Small intestine (tissue), 7 donors: ENCODE results near the gene CPS1. TPM values are rescaled to one million over a fixed set of nuclear protein-coding genes. Genes with fewer than 3 reads are reported as not detected.

ENCODE experiments used
- DNase-seq, 2 donors: peaks; one replicate each; pipeline versions ENCODE4 v3.0.0 to v3.0.0-alpha.2; 2013
- FAIRE-seq: peaks from 2 replicates; lab custom pipeline; 2012; peaks lifted over from hg19 to GRCh38; lab: Jason Lieb, UNC
- H3K27ac ChIP-seq, 3 donors: one replicate each; pipeline ENCODE4 v1.5.1; 2013; ENCODE audit warnings: low read length in 2 of 3, mild to moderate bottlenecking in 2 of 3, control low read depth in 1 of 3, inconsistent platforms in 1 of 3, low read depth in 1 of 3, moderate library complexity in 1 of 3
- H3K27me3 ChIP-seq, 3 donors: one replicate each; pipeline ENCODE4 v1.6.1; 2013; ENCODE audit warnings: low read length in 3 of 3, inconsistent platforms in 1 of 3; ENCODE audit not compliant: control insufficient read depth in 3 of 3, insufficient read depth in 3 of 3
- H3K36me3 ChIP-seq, 3 donors: one replicate each; pipeline ENCODE4 v1.6.1; 2013; ENCODE audit warnings: low read length in 3 of 3, inconsistent platforms in 1 of 3, low read depth in 1 of 3, mild to moderate bottlenecking in 1 of 3, moderate library complexity in 1 of 3; ENCODE audit not compliant: control insufficient read depth in 3 of 3, insufficient read depth in 2 of 3
- H3K4me1 ChIP-seq, 3 donors: one replicate each; pipeline ENCODE4 v1.6.1; 2013; ENCODE audit warnings: low read length in 2 of 3, inconsistent platforms in 1 of 3, low read depth in 1 of 3, mild to moderate bottlenecking in 1 of 3, moderate library complexity in 1 of 3; ENCODE audit not compliant: control insufficient read depth in 3 of 3, insufficient read depth in 2 of 3
- H3K4me3 ChIP-seq, 3 donors: one replicate each; pipeline ENCODE4 v1.5.1; 2013; ENCODE audit warnings: low read length in 3 of 3, control low read depth in 1 of 3, inconsistent platforms in 1 of 3, low read depth in 1 of 3, mild to moderate bottlenecking in 1 of 3, moderate library complexity in 1 of 3
- H3K9me3 ChIP-seq, 2 donors: one replicate each; pipeline ENCODE4 v1.6.1; 2013; ENCODE audit warnings: low read depth in 1 of 2, low read length in 1 of 2; ENCODE audit not compliant: control insufficient read depth in 2 of 2, insufficient read depth in 1 of 2
- WGBS, 3 donors: extraction: QIAGEN DNeasy Blood & Tissue Kit; methylation state at CpG; one replicate each; pipeline ENCODE4 v1.1.7; 2013; 5-methylcytosine and 5-hydroxymethylcytosine counted together
- polyA plus RNA-seq, 4 donors: library from polyadenylated mRNA; stranded (reverse) in 3 of 4; unstranded in 1 of 4; fragments of 200-250 nt in 3 of 4; fragments of 120-200 nt in 1 of 4; gene quantifications; one replicate each; pipeline versions ENCODE4 v1.2.1 to v1.2.3, GENCODE V29; 2013
- donor health status: healthy with polysubstance abuse.
- donor health status: control.
- donor health status: control.
- donor health status: Bipolar disorder and iron deficiency.
- donor health status: healthy.

CPS1 gene
- polyA plus RNA-seq, 4 donors = 64.0 to 744 (median 155) TPM

DNA sequence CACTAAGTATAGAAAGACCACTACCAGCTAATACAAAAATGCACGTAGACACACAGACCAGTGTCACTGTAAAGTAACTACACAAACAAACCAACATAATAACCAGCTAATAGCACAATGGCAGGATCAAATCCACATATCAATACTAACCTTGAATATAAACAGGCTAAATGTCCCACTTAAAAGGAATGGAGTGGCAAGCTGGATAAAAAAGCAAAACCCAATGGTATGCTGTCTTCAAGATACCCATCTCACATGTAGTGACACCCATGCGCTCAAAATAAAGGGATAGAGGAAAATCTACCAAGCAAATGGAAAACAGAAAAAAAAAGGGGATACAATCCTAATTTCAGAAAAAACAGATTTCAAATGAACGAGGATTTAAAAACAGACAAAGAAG lies 41.8 kb downstream of the CPS1 start:
- no peaks in the 10 kb centered on the region for H3K27me3 ChIP-seq
- no peaks in the 10 kb centered on the region for H3K4me1 ChIP-seq
- H3K9me3 ChIP-seq = no peaks in the 10 kb centered on the region
- DNase-seq (no peak), FAIRE-seq (no peak)
- H3K27ac ChIP-seq = no peak overlapping the region
- no peak overlapping the region for H3K4me3 ChIP-seq
- H3K36me3 ChIP-seq = peaks cover 0 to 14% (median 8%) of the 10 kb centered on the region in 3 donors
- WGBS, 3 donors = 89 to 96% (median 95%) methylated on average over 3 of the region's 3 CpGs

DNA sequence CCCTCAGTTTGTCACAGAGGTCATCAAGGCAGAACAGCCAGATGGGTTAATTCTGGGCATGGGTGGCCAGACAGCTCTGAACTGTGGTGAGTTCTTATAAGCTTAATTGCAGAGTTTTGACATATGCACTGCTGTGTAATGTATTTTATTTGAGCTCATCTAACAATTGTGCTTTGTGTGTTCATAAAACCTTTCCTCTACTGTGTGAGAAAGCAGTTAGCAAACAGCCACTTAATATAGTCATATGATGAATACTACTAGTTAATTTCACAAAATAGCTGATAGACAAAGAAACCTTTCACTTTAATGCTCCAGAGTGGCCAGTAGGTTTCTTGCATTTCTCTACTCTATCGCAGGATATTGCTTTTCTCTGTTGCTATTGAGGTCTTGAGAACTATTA lies 43.1 kb downstream of the CPS1 start:
- Histone ChIP-seq H3K9me3 (no peaks in the 10 kb centered on the region), H3K4me3 (no peak overlapping the region), H3K27me3 (no peaks in the 10 kb centered on the region), H3K4me1 (no peaks in the 10 kb centered on the region), H3K27ac (no peak overlapping the region), H3K36me3 (peaks cover 0 to 14% (median 8%) of the 10 kb centered on the region in 3 donors)
- no peak for DNase-seq
- no peak for FAIRE-seq
- 72 to 91% (median 81%) methylated on average over 1 of the region's 1 CpG for WGBS, 3 donors

GRCh38 chr2:210604666-210605065 lies 48.3 kb downstream of the CPS1 start:
- FAIRE-seq = no peak
- WGBS, 3 donors = 76 to 95% (median 85%) methylated on average over 1 of the region's 1 CpG
- no peaks in the 10 kb centered on the region for H3K4me1 ChIP-seq
- no peaks in the 10 kb centered on the region for H3K27me3 ChIP-seq
- H3K36me3 ChIP-seq = peaks cover 0 to 9% (median 7%) of the 10 kb centered on the region in 3 donors
- DNase-seq = no peak
- H3K4me3 ChIP-seq = no peak overlapping the region
- H3K27ac ChIP-seq = no peak overlapping the region
- no peaks in the 10 kb centered on the region for H3K9me3 ChIP-seq

DNA sequence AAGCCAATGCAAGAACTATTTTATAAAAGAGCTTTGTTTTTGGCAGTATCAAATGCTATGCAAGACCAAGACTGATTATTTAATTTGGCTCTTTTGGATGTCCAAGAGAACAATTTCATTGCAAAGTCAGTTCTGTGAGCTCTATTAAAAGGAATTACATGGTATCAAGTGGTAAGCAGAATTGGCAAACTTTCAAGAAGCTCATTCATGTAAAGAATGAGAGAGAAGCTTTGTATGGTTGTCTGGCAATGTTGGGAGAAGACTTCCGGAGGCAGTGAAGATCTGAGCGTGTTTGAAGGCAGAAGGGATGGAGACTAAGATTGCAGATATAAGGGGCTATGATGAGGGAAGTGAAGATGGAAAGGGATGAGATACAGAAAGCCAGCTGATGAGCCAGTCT lies 49.6 kb downstream of the CPS1 start:
- no peak overlapping the region for H3K4me3 ChIP-seq
- H3K27me3 ChIP-seq = no peaks in the 10 kb centered on the region
- FAIRE-seq (no peak), DNase-seq (no peak)
- no peaks in the 10 kb centered on the region for H3K4me1 ChIP-seq
- 90 to 93% (median 90%) methylated on average over 2 of the region's 2 CpGs for WGBS, 3 donors
- H3K27ac ChIP-seq = no peak overlapping the region
- no peaks in the 10 kb centered on the region for H3K9me3 ChIP-seq
- H3K36me3 ChIP-seq = peaks cover 0 to 11% (median 5%) of the 10 kb centered on the region in 3 donors

DNA sequence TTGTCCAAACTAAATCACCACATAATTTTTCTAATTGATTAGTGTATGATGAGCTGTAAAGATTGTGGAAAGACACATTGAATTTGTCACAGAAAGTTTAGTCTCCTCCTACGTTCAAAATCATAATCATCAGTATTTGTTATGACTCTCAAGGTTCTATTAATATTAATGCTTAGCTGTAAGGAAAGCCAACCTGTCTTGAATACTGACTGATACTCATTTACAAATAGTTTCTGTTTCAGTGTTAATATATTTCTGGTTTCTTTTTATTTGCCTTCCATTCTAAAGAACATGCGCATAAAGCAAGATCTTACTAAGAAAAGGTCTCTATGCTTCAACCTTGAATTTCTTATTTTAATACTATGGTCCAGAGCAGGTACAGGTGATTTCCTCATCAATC lies 55.1 kb downstream of the CPS1 start:
- FAIRE-seq (no peak), DNase-seq (no peak)
- Histone ChIP-seq H3K9me3 (no peaks in the 10 kb centered on the region), H3K27me3 (no peaks in the 10 kb centered on the region), H3K36me3 (peaks cover 0 to 16% (median 11%) of the 10 kb centered on the region in 3 donors), H3K4me1 (no peaks in the 10 kb centered on the region), H3K27ac (no peak overlapping the region), H3K4me3 (no peak overlapping the region)
- 66 to 78% (median 75%) methylated on average over 2 of the region's 2 CpGs for WGBS, 3 donors

GRCh38 chr2:210616074-210616473 lies 59.7 kb downstream of the CPS1 start:
- DNase-seq (no peak), FAIRE-seq (no peak)
- WGBS, 3 donors = 85 to 94% (median 90%) methylated on average over 2 of the region's 2 CpGs
- H3K36me3 ChIP-seq = peaks cover 0 to 11% (median 6%) of the 10 kb centered on the region in 3 donors
- H3K27ac ChIP-seq = no peak overlapping the region
- no peaks in the 10 kb centered on the region for H3K4me1 ChIP-seq
- no peaks in the 10 kb centered on the region for H3K9me3 ChIP-seq
- H3K4me3 ChIP-seq = no peak overlapping the region
- H3K27me3 ChIP-seq = no peaks in the 10 kb centered on the region

- no peak for FAIRE-seq
- no peaks in the 10 kb centered on the region for H3K27me3 ChIP-seq
- no peak overlapping the region for H3K27ac ChIP-seq
- H3K36me3 ChIP-seq = peaks cover 0 to 9% (median 6%) of the 10 kb centered on the region in 3 donors
- H3K4me3 ChIP-seq = no peak overlapping the region
- no peaks in the 10 kb centered on the region for H3K9me3 ChIP-seq
- no peaks in the 10 kb centered on the region for H3K4me1 ChIP-seq
- no peak for DNase-seq
- 77 to 94% (median 81%) methylated on average over 1 of the region's 1 CpG for WGBS, 3 donors
Observed at GRCh38 chr2:210617318-210617717, 60.9 kb downstream of the CPS1 start.

DNA sequence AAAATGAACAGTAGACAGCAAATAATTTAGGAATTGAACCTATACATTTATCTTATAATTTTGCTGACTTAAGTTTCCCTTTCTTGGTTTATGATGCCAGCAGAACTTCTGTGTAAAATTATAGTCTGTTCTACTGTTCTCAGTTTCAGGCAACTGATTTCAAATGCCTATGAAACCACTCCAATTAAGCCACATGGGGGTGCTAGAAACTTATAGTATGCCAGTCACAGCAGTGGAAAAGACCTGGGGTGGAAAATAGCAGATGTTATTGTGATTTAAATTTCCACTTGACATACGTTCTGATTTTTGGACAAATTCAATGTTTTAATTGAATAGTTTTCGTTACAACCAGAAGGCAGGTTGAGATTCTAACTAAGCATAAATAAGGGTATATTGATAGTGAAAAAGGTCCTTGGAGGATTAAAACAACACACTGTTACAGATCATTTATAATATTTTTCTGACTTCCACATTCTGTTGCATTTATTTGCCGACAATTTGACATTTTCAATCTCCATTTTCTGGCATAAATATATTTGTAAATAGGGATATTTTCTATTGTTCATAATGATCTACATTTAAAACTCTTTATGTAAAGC lies 61.4 kb downstream of the CPS1 start:
- no peaks in the 10 kb centered on the region for H3K9me3 ChIP-seq
- WGBS, 3 donors = 44 to 65% (median 60%) methylated on average over 3 of the region's 3 CpGs
- H3K27ac ChIP-seq = no peak overlapping the region
- no peak overlapping the region for H3K4me3 ChIP-seq
- no peaks in the 10 kb centered on the region for H3K4me1 ChIP-seq
- peak; percentile 32 to 37 for DNase-seq
- H3K36me3 ChIP-seq = peaks cover 0 to 7% (median 6%) of the 10 kb centered on the region in 3 donors
- H3K27me3 ChIP-seq = no peaks in the 10 kb centered on the region
- FAIRE-seq = no peak

- no peak overlapping the region for H3K4me3 ChIP-seq
- H3K27ac ChIP-seq = no peak overlapping the region
- no peaks in the 10 kb centered on the region for H3K9me3 ChIP-seq
- FAIRE-seq = no peak
- H3K36me3 ChIP-seq = peaks cover 0 to 3% (median 3%) of the 10 kb centered on the region in 3 donors
- DNase-seq = no peak
- WGBS, 3 donors = 64 to 84% (median 78%) methylated on average over 3 of the region's 3 CpGs
- no peaks in the 10 kb centered on the region for H3K27me3 ChIP-seq
- no peaks in the 10 kb centered on the region for H3K4me1 ChIP-seq
Observed at GRCh38 chr2:210620456-210620855, 64.1 kb downstream of the CPS1 start.
